NOMO-1 treated with dmso at 0.1 percent for 144 hours (cell line): ENCODE results near the gene MRPS25.

Experiments
- DNase-seq: peaks from one replicate; lab custom pipeline; 2025; ENCODE audit not compliant: unreplicated experiment; lab: John Stamatoyannopoulos, UW

MRPS25 gene

DNA sequence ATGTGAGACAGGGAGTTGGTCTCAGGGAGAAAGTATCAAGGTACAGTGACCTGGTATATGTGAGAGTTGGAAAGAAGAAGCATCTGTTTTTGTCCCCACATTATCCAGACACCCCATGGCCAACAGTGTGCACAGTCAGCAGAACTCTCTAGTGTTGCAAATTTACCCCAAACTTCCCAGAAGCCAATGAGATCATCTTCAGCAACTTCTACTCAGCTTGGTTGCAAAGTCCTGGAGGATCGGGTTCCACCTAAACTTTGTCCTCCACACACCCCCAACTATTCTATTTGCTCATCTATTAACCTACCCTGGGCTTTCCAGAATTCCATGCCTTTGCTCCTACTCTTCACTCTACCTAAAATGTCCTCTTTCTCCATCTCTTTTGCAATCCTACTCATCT lies 18.1 kb upstream of the MRPS25 start:
- no peak for DNase-seq

DNA sequence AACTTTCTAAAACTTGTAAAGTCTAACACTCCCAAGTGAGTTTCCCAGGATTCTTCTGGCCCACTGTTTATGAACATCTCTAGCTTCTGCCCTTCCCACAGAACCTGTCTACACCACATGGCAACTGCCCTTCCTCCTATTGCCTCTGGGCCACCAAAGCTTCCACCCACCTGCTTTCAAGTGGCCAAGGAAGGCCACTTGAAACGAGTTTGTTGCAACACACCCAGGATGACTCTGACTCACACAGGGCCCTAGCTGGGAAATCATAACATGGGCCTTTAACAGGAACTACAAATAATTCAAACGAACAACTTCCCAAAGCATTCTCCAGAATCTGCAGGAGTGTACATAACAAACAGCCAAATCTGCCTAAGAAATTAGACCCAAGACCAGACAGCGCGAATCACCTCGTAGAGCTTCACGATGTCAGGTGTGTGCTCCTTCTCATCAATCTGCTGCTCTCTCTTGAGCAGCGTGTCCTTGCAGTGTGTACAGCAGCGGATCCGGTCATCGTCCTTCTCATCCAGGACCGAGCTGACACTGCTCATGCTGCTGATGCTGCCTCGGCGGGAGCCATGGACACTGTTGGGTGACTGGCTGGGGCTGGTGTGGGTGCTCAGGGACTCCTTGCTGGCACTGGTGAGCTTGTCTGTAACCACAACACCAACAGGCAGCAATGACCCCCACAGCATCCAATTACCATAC lies 17.0 kb upstream of the MRPS25 start:
- DNase-seq = peak; percentile 34

- no peak for DNase-seq
Measured at GRCh38 chr3:15079091-15079490, 14.0 kb upstream of the MRPS25 start.

GRCh38 chr3:15074500-15074899 lies 9.4 kb upstream of the MRPS25 start:
- DNase-seq = no peak

DNA sequence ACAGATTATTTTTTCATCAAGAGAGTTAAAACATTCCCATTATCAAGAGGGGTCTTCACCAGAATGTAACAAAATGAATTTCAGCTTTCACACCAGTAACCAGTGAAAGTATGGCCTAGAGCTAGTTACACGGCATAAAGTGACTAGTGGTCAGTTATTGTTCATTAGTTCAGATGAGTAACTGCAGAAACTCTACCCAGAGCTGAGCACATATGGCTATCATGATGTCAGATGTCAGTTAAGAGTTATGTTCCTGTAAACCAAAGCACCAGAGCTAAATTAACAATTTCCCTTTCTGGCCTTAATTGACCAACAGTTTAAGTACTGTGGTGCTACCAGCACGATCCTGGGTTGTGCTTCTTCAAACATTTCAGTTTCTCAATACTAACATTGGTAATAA lies 6.6 kb upstream of the MRPS25 start:
- peak; percentile 21 for DNase-seq

- DNase-seq = no peak
Measured at GRCh38 chr3:15069441-15069840, 4.3 kb upstream of the MRPS25 start.

DNA sequence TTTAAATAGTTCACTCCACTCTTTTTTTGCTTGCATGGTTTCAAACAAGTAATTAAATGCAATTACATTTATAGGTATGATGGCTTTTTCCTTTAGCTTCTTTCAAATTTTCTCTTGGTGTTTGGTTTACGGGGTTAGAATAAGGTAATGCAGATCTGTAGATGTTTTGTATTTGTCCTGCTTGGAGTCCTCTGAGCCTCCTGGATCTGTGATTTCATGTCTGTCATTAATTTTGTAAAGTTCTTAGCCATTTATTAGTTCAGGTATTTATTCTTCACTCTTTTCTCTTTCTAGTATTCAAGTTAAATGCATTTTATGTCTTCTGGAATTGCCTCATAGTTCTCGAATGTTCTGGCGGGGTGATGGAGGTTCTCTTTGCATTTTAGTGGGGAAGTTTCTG lies 1.4 kb upstream of the MRPS25 start:
- no peak for DNase-seq

DNA sequence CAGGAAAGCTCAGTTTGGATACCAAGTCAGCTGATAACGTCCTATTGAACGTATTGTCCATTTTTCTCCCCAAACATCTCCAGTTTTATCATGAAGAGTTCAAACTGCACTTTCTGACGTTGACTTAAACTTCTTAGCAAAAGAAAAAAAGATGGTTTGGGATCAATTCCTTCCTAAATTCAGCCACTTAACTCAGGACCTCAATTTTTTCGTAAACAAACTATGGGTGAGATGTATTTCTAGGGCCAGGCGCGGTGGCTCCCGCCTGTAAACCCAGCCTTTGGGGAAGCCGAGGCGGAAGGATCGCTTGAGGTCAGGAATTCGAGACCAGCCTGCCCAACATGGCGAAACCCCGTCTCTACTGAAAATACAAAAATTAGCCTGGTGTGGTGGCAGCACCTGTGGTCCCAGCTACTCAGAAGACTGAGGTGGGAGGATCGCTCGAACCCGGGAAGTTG lies 464 bp upstream of the MRPS25 start:
- DNase-seq = no peak

DNA sequence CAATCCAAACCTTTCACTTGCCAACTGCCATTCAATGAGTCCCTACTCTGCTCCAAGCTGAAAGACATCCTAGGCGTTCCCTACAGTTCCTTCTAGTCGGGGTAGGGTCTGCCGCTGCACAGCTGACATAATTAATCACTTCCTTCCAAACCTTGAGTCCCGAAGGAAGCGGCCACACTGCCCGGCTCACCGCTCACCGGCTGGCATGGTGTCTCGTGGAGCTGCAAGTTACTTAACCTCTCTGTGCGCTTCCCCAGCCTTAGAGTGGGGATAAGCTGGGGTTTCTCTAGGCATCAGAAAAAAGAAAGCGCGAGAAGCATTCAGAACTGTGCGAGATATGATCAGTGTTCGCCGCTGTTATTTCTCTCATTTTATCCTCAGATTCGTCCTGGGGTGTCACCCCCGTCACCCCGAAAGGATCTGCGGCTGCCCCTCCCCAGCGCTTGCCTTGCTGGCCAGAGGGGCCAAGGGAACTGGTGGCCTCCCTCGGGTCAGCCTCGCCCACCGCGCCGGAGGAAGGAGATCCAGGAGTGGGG lies 748 bp downstream of the MRPS25 start:
- peak; percentile 35 for DNase-seq

- DNase-seq = no peak
Measured at GRCh38 chr3:15063656-15064286, 1.3 kb downstream of the MRPS25 start.

GRCh38 chr3:15063238-15063637 lies 1.9 kb downstream of the MRPS25 start:
- no peak for DNase-seq

GRCh38 chr3:15060029-15060428 lies 5.1 kb downstream of the MRPS25 start:
- no peak for DNase-seq

DNA sequence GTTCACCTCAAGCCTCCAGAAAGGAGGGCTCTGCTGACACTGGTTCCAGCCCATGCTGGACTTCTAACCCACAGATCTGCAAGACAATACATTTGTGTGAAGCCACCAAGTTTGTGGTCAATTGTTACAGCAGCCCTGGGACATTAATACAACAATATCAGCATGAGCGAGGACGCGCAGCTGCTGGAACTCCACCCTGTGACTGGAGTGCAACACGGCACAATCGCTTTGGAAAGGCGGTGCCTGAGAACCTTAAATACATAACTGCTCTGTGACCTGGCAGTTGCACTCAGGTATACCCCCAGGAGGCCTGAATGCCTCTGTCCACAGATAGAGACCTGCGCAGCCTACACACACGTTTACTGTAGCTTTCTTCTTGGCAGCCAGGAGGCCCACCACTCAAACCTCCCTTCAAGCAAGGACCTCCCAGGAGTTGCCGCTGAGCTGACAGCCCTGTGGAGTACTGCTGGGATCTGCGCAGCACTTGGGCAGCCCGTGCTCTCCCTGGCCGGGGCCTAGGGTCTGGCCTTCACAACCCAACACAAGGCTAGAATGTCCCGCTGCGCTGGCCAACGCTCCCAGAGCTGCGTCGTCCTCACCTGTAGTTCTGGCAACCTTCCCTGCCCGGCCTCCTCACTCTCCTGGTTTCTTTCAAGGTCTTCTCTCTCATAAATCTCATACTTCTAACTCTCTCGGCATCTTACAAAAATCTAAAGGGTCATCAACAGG lies 8.3 kb downstream of the MRPS25 start:
- no peak for DNase-seq

DNA sequence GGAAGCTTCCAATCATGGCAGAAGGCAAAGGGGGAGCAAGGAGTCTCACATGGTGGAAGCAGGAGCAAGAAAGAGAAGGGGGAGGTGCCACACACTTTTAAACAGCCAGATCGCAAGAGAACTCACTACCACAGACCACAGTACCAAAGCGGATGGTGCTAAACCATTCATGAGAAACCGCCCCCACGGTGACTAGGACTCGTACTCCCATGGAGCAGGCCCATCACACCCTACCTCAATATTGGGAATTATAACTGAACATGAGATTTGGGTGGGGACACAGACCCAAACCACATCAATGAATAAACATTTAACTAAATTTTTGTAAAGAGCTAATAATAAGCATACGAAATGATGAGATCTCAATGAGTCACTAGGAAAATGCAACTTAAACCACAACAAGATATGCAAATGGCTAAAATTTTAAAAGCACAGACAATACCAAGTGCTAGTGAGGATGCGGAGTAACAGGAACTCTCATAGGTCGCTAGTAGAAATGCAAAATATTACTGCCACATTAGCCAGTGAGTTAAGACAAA lies 10.0 kb downstream of the MRPS25 start:
- DNase-seq = no peak

- DNase-seq = no peak
Measured at GRCh38 chr3:15053541-15053940, 11.6 kb downstream of the MRPS25 start.

DNA sequence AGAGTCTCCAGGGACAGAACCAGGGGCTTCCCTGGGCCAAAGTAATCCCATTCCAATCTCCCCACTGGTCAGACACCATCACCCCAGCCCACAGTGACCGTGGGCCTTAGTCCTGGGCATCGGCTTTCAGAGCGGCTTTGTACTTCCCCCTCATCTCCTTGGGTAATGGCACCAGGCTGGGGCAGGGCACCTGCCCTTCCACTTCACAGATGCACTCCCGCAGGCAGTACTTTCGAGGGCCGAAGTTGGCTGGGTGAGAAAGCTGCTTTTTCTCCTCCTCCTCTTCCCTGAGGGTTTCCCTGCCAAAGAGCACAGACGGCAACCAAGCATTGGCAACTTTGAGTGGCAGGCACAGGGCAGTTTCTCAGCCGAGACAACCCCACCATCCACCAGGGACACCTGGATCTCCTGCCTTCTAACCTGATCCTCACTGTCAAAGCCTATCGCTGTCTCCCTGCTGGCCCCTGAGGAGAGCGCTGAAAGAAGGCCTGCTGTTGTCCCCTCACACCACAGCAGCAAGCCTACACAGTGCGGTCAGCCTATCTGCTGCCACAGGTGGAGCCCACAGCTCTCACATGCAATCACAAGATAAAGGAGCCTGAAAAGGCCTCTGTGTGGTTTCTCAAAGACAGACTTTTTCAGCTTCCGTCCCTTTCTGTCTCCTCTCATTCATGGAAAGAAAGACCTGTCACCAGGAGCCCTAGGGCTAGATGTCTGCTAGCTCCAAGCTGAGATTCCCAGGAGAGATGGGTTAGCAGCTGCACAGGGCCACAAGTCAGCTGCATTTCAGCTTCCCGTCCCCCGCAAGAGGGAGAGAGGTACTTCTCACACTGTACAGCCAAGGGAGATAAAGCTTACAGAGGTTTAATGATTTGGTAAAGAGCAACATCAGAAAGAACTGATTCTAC lies 12.5 kb downstream of the MRPS25 start:
- DNase-seq = no peak

GRCh38 chr3:15051531-15051930 lies 13.6 kb downstream of the MRPS25 start:
- DNase-seq = no peak

DNA sequence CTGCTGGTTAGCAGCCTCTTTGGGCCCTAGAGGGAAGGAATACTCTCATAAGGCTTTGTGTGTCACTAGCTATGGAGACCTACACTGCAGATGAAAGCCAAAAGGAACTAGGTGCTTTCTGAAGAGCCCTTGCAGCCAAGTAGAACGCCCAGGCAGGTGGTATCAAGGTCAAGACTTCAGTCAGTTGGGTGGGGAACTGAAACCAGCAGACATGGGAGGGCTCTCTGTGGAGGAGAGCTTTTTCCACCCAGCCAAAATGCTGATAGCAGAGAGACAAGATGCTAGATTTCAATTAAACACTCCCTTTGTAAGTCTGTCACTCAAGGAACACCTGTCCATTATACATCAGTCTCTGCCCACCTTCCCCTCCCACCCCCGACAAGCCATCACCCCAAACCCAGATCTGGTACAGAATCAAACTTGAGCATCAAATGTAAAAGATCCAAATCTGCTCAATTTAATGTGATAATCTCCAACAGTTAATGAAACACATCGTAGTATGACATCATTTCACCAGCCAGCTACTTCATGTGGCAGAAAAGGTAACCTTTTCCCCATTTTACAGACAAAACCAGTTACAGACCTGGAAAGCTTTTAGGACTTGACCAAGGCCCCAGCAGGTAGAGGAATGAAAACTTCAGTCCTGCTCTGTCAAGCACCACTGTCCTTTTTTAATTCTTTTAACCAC lies 14.6 kb downstream of the MRPS25 start:
- peak; percentile 10 for DNase-seq

- no peak for DNase-seq
Measured at GRCh38 chr3:15049584-15049983, 15.5 kb downstream of the MRPS25 start.

- DNase-seq = no peak
Measured at GRCh38 chr3:15045667-15046066, 19.4 kb downstream of the MRPS25 start.
